GM10847 (cell line): ENCODE measurements around the gene C13orf42.

Experiments used
- POLR2A ChIP-seq: IDR thresholded peaks from 2 replicates; pipeline ENCODE4 v1.6.1; 2011; ENCODE audit not compliant: insufficient read length; ENCODE audit errors: extremely low read depth

Gene C13orf42

GRCh38 chr13:51033421-51034185 is 77.5 kb downstream of the C13orf42 start:
- TF ChIP-seq POLR2A = no peak

- TF ChIP-seq POLR2A = no peak
Measured at GRCh38 chr13:51032831-51033230, 78.2 kb downstream of the C13orf42 start.
